ENCODE results near the gene ITIH5. TPM values are rescaled to one million over a fixed set of nuclear protein-coding genes. Genes with fewer than 3 reads are reported as not detected.

ITIH5 gene
- total RNA-seq, 6 experiments from 2014 or later = 0.20 to 0.62 (median 0.48) TPM

- no peak overlapping the region for H3K4me3 ChIP-seq
- TF ChIP-seq, protein P1, sequence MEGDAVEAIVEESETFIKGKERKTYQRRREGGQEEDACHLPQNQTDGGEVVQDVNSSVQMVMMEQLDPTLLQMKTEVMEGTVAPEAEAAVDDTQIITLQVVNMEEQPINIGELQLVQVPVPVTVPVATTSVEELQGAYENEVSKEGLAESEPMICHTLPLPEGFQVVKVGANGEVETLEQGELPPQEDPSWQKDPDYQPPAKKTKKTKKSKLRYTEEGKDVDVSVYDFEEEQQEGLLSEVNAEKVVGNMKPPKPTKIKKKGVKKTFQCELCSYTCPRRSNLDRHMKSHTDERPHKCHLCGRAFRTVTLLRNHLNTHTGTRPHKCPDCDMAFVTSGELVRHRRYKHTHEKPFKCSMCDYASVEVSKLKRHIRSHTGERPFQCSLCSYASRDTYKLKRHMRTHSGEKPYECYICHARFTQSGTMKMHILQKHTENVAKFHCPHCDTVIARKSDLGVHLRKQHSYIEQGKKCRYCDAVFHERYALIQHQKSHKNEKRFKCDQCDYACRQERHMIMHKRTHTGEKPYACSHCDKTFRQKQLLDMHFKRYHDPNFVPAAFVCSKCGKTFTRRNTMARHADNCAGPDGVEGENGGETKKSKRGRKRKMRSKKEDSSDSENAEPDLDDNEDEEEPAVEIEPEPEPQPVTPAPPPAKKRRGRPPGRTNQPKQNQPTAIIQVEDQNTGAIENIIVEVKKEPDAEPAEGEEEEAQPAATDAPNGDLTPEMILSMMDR (IDR thresholded peaks at IDR 0.05) = no peak
- no peak for TF ChIP-seq POLR2A (IDR thresholded peaks at IDR 0.05)
- 58% methylated on average over 3 of the region's 3 CpGs for WGBS (ENCODE audit: insufficient coverage, low coverage, low lambda C conversion rate, missing lambda C conversion rate)
- H3K9me3 ChIP-seq = no peaks in the 10 kb centered on the region
- ATAC-seq = no peak
- DNase-seq = no peak
- intact Hi-C loops (cut with DNase I) = no loop called here
- no peaks in the 10 kb centered on the region for H3K36me3 ChIP-seq
- no peaks in the 10 kb centered on the region for H3K27me3 ChIP-seq
- no peak overlapping the region for H3K27ac ChIP-seq
- no peaks in the 10 kb centered on the region for H3K4me1 ChIP-seq
Measured at GRCh38 chr10:7583626-7584025, 83.1 kb downstream of the ITIH5 start.

DNA sequence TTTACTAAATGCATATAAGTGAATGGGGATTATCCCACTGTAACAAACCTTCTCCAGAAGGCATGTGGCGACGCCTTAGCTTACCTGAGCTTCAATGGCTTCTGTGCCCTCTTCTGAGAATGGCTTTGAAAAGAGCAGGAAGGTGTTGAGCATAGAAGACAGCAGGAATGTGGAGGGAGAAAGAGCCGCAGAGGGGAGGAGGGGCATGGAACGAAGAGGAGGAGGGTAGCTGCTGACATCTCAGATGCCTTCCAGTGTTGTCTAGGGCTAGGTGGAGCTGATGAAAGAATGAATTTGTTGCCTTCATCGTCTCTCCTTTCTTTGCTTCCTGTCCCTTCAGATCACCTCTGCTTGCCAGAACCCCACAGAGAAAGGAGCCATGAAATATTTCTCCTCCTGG is 86.2 kb downstream of the ITIH5 start:
- no peak for DNase-seq
- H3K4me1 ChIP-seq = no peaks in the 10 kb centered on the region
- H3K9me3 ChIP-seq = no peaks in the 10 kb centered on the region
- no peak overlapping the region for H3K4me3 ChIP-seq
- WGBS (ENCODE audit: insufficient coverage, low coverage, low lambda C conversion rate, missing lambda C conversion rate) = 46% methylated on average over 5 of the region's 5 CpGs
- H3K36me3 ChIP-seq = no peaks in the 10 kb centered on the region
- H3K27me3 ChIP-seq = no peaks in the 10 kb centered on the region
- intact Hi-C loops (cut with DNase I) = no loop called here
- no peak overlapping the region for H3K27ac ChIP-seq
- ATAC-seq = no peak
- TF ChIP-seq, protein P1 (IDR thresholded peaks at IDR 0.05) = no peak

DNA sequence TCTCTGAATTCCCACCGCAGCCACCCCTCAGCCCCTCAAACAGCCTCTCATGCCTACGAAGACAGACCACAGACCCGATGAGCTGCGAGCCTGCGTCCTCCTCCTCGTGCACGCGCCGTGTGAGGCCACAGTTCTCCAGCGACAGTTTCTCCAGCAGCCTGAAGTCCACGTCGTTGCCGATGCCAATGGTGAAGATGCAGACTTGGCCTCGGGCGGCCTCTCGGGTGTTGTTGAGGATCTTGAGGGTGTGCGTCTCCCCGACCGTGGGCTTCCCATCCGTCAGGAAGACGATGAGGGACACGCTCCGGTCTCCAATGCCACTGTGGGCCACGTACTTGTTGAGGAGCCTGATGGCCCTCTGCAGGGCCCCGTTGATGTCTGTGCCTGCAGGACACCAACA is 87.1 kb downstream of the ITIH5 start:
- Histone ChIP-seq H3K4me1 (no peaks in the 10 kb centered on the region), H3K36me3 (no peaks in the 10 kb centered on the region), H3K4me3 (no peak overlapping the region), H3K9me3 (no peaks in the 10 kb centered on the region), H3K27me3 (no peaks in the 10 kb centered on the region), H3K27ac (no peak overlapping the region)
- TF ChIP-seq, protein P1 (IDR thresholded peaks at IDR 0.05) = no peak
- TF ChIP-seq POLR2A (IDR thresholded peaks at IDR 0.05) = no peak
- WGBS (ENCODE audit: insufficient coverage, low coverage, low lambda C conversion rate, missing lambda C conversion rate) = 100% methylated on average over 1 of the region's 25 CpGs
- ATAC-seq (no peak), DNase-seq (no peak)
- intact Hi-C loops (cut with DNase I) = no loop called here

GRCh38 chr10:7577579-7577978 is 89.2 kb downstream of the ITIH5 start:
- no peaks in the 10 kb centered on the region for H3K27me3 ChIP-seq
- no peaks in the 10 kb centered on the region for H3K4me1 ChIP-seq
- no peaks in the 10 kb centered on the region for H3K36me3 ChIP-seq
- DNase-seq (no peak), ATAC-seq (no peak)
- WGBS (ENCODE audit: insufficient coverage, low coverage, low lambda C conversion rate, missing lambda C conversion rate) = 84% methylated on average over 5 of the region's 5 CpGs
- H3K4me3 ChIP-seq = no peak overlapping the region
- H3K27ac ChIP-seq = no peak overlapping the region
- TF ChIP-seq, protein P1 (IDR thresholded peaks at IDR 0.05) = no peak
- TF ChIP-seq POLR2A (IDR thresholded peaks at IDR 0.05) = no peak
- intact Hi-C loops (cut with DNase I) = no loop called here
- no peaks in the 10 kb centered on the region for H3K9me3 ChIP-seq

DNA sequence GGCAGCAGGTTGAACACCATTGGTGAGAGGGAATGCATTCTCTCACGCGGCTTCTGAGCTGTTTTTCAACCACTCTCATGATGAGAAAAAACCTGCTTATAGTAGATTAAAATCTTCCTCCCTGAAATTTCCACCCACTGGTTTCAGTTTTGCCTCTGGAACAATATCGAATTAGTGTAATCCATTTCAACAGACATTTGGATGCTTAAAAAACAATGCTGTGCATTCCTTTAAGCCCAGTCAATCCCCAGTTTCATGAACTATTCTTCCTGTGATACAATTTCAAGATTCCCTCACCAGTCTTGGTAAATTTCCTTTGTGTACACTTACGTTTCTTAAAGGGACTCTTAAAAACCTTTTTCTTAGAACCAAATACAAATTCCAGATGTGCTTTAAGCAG is 89.6 kb downstream of the ITIH5 start:
- Histone ChIP-seq H3K4me1 (no peaks in the 10 kb centered on the region), H3K4me3 (no peak overlapping the region), H3K36me3 (no peaks in the 10 kb centered on the region), H3K27ac (no peak overlapping the region), H3K9me3 (no peaks in the 10 kb centered on the region), H3K27me3 (no peaks in the 10 kb centered on the region)
- intact Hi-C loops (cut with DNase I) = no loop called here
- TF ChIP-seq, protein P1 (IDR thresholded peaks at IDR 0.05) = no peak
- TF ChIP-seq POLR2A (IDR thresholded peaks at IDR 0.05) = no peak
- no peak for DNase-seq
- 66% methylated on average over 4 of the region's 4 CpGs for WGBS (ENCODE audit: insufficient coverage, low coverage, low lambda C conversion rate, missing lambda C conversion rate)
- no peak for ATAC-seq
